Stimulated activated CD8-positive, alpha-beta memory T cell treated with anti-CD3 and anti-CD28 coated beads, Interleukin-15, amount 100 ng/mL, for 48 hours (primary cell): ENCODE measurements around the gene GUCD1.

ENCODE experiments used
- DNase-seq, 2 donors: peaks; one replicate each; pipeline ENCODE4 v3.0.0-alpha.2; 2020; ENCODE audit warnings: low read depth in 2 of 2

Gene GUCD1

DNA sequence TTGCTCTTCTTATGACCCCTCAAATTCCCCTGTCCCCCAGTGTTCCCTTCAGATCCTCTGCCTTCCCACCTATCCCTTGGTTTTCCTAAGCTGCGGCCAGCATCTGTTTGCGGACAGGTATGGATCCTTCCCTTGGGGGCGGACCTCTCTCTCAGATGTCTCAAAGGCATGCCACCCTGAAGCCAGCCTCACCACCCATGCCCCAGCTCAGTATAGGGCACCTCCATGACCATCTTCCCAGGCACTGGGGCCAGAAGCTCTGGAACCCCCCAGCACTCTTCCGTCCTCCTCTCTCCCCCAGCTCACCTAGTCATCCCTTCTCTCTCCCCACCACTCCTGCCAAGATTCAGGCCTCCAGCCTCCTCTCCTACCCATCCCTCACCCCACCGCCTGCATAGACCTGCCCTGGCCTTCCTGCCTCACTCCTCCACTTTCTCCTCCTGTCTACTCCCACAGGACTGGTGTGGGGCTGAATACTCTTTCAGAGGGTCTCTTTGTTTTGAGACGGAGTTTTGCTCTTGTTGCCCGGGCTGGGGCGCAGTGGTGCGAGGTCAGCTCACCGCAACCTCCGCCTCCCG is 35.7 kb upstream of the GUCD1 start:
- no peak for DNase-seq

DNA sequence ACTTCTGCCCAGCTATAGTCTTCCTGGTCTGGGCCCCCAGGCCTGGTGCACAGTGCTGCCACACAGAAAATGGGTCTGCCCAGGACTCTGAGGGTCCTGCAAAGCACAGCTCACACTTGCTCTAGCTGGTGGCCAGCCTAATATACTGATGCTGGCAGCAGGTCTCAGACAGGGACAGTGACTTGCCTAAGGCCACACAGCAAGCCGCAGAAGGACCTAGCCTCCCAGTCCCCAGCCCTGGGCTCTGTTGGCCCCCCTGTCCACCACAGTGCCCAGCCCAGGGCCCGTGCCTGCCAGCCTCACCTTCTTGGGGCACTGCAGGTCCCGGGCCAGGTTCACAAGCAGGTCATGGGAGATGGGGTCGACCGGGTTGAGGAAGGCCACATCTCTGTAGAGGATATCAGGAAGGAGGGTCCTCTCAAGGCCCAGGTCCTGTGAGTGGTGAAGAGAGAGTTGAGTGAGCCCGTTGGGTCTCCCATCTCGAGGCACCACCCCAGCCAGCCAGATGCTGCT is 34.6 kb upstream of the GUCD1 start:
- no peak for DNase-seq

DNA sequence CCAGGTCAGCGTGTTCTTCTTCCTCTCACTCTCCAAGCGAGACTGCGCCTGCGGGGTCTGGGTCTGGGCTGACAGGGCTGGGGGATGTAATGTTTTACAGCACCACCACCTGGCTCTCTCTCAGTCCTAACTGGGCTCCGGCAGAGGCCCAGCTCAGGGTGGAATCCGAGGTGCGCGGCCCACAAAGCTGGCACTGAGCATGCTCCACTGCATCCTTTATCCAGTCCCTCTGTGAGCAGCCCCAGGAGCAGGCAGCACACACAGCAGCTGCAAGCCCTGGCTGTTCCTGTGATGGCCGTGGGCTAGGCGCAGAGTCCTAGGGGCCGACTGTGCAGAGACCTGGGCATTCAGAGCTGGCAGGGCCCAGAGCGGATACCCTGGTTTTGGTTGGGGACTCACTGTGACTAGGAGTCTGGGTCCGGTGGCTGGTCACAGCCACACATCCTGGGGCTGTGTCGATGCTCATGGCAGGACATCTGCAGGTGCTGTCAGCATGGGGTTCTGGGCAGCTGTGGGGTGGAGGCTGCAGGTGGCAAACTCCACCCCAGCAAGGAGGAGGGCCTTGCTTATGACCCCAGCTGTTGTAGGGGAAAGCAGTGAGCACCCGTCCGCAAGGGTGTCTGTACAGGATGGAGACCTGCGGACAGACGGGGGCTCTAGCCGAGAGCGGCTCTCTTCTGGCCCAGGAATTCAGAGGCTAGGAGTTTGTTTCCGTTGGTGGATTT is 34.0 kb upstream of the GUCD1 start:
- no peak for DNase-seq

DNA sequence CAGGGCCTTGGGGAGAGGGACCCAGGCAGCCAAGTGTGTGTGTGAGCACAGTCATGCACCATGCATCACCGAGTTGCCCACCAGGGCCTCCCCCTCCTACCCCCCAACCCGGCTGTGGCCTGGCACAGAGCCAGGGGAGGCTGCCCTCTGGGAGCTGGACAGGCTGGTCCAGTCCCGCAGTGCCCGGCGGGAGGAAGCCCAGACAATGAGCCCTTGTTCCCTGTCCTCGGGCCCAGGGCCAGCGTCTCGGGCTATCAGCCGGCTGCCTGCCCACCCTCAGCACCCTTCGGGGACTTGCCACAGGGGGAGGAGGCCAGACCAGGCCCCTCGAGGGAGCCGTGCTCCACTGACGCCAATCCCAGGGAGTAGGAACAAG is 33.4 kb upstream of the GUCD1 start:
- DNase-seq, result no peak

GRCh38 chr22:24587948-24588347 is 33.0 kb upstream of the GUCD1 start:
- DNase-seq, result no peak

DNA sequence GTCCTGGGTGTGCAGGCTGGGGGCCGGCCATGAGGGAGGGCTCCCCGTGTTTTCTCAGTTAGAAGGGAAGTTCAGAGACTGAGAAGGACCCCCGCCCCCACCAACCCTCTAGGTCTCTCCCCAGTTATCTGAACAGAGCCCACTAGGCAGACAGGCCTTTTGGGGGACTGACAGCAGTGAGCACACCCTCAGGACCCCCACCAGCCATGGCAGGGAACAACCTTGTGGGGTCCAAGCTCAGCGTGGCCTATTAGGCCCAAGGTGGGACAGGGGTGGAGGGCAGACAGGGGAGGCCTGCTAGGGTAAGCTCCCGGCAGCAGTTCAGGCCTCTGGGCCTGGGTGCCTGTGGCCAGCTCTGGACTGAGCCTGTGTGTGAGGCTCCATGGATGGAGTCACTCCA is 32.3 kb upstream of the GUCD1 start:
- DNase-seq, result no peak

DNA sequence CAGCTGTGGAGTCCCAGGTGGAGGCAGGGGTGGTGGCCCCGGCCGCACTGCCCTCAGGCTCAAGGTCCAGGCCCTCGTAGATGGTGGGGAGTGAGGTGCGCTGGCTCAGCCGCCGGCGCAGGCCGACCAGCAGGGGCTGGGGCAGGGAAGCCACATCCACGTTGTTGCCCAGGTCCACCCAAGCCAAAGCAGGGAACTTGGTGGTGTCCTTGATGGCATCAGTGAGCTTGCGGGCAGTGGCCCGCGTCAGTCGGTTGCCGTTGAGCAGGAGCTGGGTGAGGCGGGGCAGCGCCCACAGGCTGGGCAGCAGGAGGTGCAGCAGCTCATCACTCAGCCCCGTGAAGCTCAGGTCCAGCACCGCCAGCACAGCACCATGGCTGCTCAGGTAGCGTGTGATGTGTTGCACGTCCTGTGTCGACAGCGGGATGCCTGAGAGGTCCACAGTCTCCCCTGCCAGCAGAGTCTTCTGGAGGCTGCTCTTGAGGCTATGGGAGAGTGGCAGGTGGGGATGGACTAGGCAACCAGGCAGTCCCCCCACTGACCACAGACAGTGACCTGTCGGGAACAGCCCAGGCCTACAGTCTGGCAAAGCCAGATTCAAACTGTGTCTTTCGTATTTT is 31.1 kb upstream of the GUCD1 start:
- no peak for DNase-seq

DNA sequence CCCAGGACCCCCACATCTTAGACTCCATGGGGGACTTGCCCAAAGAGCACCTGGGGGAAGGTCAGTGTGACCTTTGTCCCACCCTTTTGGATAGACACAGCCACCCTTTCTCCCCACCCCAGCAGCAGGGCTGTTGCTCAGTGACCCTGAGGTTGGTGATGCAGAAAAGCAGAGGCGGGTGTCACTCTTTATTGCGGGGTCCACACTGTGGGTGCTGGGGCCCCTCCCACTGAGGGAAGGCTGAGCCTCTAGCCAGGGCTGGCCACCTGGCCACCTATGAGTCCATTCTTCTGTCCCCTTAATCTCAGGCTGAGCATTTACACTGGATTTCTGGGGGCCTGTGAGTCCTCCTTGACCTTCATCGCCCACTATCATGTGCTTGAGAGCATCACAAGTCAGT is 30.5 kb upstream of the GUCD1 start:
- DNase-seq, result no peak

DNA sequence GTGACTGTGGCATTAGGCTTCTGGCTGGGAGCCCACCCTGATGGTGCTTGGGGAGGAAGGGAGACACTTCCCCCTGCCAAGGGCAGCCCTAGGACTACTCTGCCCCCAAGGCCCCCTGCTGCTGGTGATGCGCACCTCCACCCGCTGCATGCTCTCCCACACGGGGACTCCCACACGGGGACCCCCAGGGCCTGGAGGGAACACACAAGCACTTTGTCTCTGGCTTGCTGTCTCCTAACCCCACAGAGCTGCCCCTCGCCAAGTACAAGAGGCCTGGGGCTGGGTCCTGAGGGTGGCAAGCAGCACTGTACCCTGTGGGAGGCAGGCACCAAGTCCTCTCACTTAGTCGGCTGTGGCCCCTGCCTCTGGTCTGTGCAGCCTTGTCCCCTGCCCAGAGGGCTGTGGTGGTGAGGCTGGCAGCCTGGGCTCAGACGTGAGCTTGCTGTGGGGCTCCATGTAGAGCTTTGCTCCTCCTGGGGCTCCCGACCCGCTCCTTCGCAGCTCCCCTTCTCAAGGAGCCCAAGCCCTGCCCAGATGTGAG is 30.0 kb upstream of the GUCD1 start:
- no peak for DNase-seq

GRCh38 chr22:24584166-24584790 is 29.3 kb upstream of the GUCD1 start:
- DNase-seq, result no peak

- no peak for DNase-seq
These were observed 28.6 kb upstream of the GUCD1 start for GRCh38 chr22:24583221-24584165.

DNA sequence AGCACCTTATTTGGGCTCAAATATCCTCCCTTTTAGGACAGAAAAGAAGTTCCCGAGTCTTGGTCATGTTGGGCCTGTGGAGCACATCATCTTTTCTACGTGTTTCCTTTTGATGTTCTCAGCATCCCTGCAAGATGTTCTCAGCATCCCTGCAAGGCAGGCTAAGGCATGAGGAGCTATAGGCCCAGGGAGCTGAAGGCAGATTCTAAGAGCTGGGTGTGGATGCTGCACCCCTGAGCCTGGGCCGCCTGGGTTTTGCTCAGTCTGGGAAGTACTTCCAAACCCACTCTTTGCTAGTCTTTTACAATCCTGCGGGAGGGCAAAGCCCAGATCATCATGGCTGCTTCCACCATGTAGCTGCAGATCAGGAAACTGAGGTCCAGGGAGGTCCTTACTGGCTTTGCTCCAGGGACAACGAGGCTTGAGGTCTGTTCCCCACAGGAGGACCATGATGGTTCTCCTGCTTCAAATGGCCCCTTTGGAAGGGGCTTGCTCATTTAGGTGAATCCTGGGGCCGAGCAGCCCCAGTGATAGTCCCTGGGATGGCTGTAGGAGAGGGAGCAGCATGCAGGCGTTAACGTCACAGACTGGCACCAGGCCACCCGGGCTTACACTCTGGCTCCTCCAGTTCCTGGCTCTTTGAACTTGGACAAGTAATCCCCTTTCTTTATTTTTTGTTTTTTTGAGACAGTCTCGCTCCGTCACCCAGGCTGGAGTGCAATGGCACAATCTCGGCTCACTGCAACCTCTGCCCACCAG is 27.3 kb upstream of the GUCD1 start:
- no peak for DNase-seq

- no peak for DNase-seq
These were observed 25.3 kb upstream of the GUCD1 start for GRCh38 chr22:24580276-24580675.

GRCh38 chr22:24579258-24579601 is 24.3 kb upstream of the GUCD1 start:
- DNase-seq, result no peak

- no peak for DNase-seq
These were observed 23.7 kb upstream of the GUCD1 start for GRCh38 chr22:24578355-24579257.

DNA sequence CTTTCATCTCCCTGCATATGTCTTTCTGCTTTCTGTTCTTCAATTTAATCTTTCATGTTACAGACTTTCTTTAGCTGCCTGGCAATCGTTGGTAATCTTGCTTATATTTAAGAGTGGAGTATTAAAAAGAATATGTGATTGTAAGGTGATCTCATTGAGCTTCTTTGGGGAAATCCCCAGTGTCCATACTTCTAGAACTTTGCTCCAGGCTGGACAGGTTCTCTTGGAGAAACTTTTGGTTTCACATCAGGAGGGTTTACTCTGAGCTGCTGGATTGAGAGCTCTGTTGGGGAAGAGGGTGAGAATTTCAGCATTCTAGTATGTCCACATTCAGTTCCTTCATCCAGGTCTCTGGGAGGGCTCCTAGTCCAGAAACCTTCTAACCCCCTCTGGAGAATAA is 21.8 kb upstream of the GUCD1 start:
- no peak for DNase-seq

DNA sequence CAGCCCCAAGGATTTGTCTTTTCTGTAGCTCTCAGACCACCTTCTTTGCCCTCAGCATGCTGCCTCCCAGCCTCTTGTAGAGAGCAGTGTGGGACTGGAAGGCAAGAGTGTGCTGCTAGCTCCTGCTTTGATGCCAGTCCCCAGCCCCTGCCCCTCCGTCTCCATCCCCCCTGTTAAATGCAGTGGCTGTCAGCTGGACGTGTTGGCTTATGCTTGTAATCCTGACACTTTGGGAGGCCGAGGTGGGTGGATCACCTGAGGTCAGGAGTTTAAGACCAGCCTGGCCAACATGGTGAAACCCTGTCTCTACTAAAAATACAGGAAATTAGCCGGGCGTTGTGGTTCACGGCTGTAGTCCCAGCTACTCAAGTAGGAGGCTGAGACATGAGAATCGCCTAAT is 16.3 kb upstream of the GUCD1 start:
- DNase-seq, result no peak

- no peak for DNase-seq
These were observed 12.7 kb upstream of the GUCD1 start for GRCh38 chr22:24567668-24568067.

DNA sequence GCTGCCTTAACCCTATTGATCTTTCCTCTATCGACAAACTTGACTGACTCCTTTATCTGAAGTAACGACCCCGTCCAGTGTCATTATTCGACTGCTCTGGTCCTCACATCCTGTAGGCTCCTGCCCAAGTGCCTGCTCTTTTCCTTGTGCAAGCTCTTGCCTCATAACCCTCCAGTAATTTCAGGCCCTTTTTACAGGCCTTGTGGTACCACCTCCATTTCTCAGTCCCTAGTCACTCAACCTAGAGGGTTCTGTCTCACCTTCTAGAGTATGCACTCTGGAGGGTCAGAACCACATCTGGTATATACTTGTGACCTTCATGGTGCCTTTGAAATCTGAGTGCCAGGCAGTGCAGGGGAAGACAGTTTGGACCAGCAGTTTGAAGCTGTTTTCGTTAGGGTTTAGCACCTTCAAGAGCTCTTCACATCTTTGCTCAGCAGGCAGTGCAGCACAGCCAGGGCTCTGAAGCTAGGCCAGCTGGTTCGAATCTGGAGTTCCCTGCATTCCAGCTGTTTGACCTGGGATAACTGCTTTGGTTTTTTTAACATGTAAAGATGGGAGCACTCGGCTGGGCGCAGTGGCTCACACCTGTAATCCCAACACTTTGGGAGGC is 12.1 kb upstream of the GUCD1 start:
- DNase-seq, result no peak
